HUES64 (cell line): ENCODE data around the gene SCD5.

ENCODE experiments used
- H3K27ac ChIP-seq: 2 replicates; pipeline ENCODE4 v1.7.0; 2013; ENCODE audit warnings: low read depth, low read length, inconsistent platforms
- H3K27me3 ChIP-seq: 2 replicates; pipeline ENCODE4 v1.6.1; 2013; ENCODE audit warnings: mild to moderate bottlenecking, low read length; ENCODE audit not compliant: insufficient read depth
- H3K36me3 ChIP-seq: 2 replicates; pipeline ENCODE4 v1.6.1; 2013; ENCODE audit warnings: mild to moderate bottlenecking, low read length; ENCODE audit not compliant: insufficient read depth
- H3K4me1 ChIP-seq: 2 replicates; pipeline ENCODE4 v1.6.1; 2013; ENCODE audit warnings: mild to moderate bottlenecking, low read length, moderate library complexity; ENCODE audit not compliant: insufficient read depth
- H3K4me3 ChIP-seq: 2 replicates; pipeline ENCODE4 v1.5.1; 2013; ENCODE audit warnings: mild to moderate bottlenecking, low read length, moderate library complexity
- H3K9ac ChIP-seq: 2 replicates; pipeline ENCODE4 v1.6.1; 2013; ENCODE audit warnings: mild to moderate bottlenecking, low read depth, low read length
- H3K9me3 ChIP-seq: 2 replicates; pipeline ENCODE4 v1.6.1; 2013; ENCODE audit warnings: low read depth, low read length; ENCODE audit not compliant: insufficient read depth
- WGBS: fragments of 150-250, 120-280 bp; methylation state at CpG from one replicate; pipeline ENCODE4 v1.1.7; 2013; ENCODE audit warnings: missing lambda C conversion rate; 5-methylcytosine and 5-hydroxymethylcytosine counted together

The SCD5 gene

DNA sequence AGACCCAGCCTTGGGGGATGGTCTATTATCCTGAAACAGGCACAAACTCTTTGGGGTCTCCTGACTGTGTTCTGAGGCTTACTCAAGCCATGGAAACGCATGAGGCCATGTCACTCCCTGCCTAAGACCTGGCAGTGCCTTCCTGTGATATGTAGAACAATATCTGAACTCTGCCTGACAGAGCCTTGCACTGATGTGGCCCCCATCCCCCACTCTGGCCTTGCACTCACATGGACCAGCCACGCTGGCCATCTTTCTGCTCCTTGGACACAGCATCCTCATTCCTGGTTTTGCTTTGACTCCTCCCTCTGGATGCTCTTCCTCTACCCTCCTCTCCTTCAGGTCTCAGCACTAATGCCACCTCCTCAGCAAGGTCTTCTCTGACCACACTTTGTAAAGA lies 100.2 kb downstream of the SCD5 start:
- Histone ChIP-seq H3K9me3 (no peaks in the 10 kb centered on the region), H3K9ac (no peak overlapping the region), H3K27ac (no peak overlapping the region), H3K4me3 (no peak overlapping the region), H3K27me3 (no peaks in the 10 kb centered on the region), H3K36me3 (no peaks in the 10 kb centered on the region), H3K4me1 (peaks cover 10% of the 10 kb centered on the region; the same call in 1 of the 2 replicates)
- WGBS = 90% methylated on average over 2 of the region's 2 CpGs

GRCh38 chr4:82697561-82697960 lies 101.0 kb downstream of the SCD5 start:
- no peak overlapping the region for H3K9ac ChIP-seq
- H3K9me3 ChIP-seq = no peaks in the 10 kb centered on the region
- peaks cover 10% of the 10 kb centered on the region; the same call in 1 of the 2 replicates for H3K4me1 ChIP-seq
- H3K27me3 ChIP-seq = no peaks in the 10 kb centered on the region
- no peak overlapping the region for H3K27ac ChIP-seq
- H3K36me3 ChIP-seq = no peaks in the 10 kb centered on the region
- WGBS = 36% methylated on average over 8 of the region's 8 CpGs
- no peak overlapping the region for H3K4me3 ChIP-seq

DNA sequence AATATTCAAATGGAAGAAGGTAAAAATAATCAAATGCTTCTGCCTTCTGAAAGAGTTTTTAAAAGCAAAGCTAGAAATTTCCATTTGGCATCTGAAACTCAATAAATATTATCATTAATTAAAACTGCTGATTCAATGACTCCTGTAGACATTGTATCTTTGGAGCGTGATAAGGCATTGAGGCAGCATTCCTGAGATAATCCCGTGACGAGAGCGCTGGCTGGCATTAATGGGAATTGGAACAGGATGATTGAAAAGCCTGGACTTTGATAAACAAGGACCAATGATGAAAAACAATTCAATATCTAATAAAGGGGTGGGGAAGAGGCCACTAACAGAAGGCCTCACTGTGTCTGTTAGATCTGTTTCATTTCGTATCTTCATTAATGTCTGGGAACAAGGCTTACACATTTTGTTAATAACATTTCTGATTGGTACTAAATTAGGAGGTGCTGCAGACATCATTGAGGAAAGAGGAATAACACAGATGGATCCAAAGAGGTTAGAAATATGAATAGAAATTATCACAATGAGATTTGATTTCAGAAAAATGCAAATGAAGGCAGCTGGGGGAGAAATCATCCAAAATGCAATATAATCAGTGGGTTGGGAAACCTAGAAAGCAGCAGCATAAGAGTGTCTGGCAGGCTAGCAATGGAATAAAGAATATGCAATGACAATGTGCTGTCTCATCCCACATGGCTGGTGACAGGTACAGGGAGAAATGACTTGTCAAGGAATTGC lies 102.3 kb downstream of the SCD5 start:
- WGBS = 85% methylated on average over 5 of the region's 5 CpGs
- Histone ChIP-seq H3K9ac (no peak overlapping the region), H3K36me3 (no peaks in the 10 kb centered on the region), H3K27ac (no peak overlapping the region), H3K9me3 (no peaks in the 10 kb centered on the region), H3K27me3 (no peaks in the 10 kb centered on the region), H3K4me3 (no peak overlapping the region), H3K4me1 (peaks cover 10% of the 10 kb centered on the region; the same call in 1 of the 2 replicates)

DNA sequence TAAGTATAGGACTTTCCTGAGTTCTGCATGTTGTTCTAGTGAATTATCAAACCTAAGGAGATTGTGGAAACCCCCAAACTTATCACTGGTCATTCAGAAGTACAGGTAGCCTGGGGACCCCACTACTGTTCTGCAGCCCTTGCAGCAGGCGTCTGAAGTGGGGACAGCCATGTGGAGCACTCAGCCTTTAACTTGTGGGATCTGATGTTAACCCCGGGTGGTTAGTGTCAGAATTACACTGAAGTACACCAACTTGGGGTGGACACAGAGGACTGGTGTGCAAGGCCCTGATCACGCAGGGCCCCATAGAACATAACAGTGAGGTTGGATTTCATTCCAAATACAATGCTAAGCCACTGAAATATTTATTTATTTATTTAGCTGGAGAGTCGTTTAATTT lies 103.7 kb downstream of the SCD5 start:
- Histone ChIP-seq H3K9me3 (no peaks in the 10 kb centered on the region), H3K4me1 (peaks cover 10% of the 10 kb centered on the region; the same call in 1 of the 2 replicates), H3K9ac (no peak overlapping the region), H3K27ac (no peak overlapping the region), H3K36me3 (no peaks in the 10 kb centered on the region), H3K27me3 (no peaks in the 10 kb centered on the region), H3K4me3 (no peak overlapping the region)
- 90% methylated on average over 4 of the region's 4 CpGs for WGBS

DNA sequence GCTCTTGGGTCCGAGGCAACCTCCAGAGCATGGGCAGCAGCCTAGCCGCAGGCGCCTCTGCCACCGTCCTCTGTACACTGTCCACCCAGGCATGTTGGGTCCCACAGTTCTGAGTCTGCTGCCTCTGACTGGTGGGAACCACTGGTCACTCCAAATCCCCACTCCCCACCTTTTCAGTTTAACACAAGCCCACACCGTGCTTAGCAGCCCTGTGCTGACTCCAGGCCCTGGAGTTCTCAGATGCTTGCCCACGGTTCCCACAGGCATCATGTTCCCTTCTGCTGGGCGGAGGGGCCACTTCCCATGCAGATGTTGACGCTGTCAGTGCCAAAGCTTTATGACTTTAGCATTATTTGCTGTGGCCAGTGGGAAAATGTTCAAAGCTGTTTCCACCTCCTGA lies 104.5 kb downstream of the SCD5 start:
- Histone ChIP-seq H3K9ac (no peak overlapping the region), H3K4me1 (peaks cover 10% of the 10 kb centered on the region; the same call in 1 of the 2 replicates), H3K27ac (no peak overlapping the region), H3K27me3 (no peaks in the 10 kb centered on the region), H3K4me3 (no peak overlapping the region), H3K9me3 (no peaks in the 10 kb centered on the region), H3K36me3 (no peaks in the 10 kb centered on the region)
- 88% methylated on average over 8 of the region's 8 CpGs for WGBS

- no peak overlapping the region for H3K27ac ChIP-seq
- H3K9ac ChIP-seq = no peak overlapping the region
- 0 out of 2 replicates have a peak, but pooled peaks cover 3% of the 10 kb centered on the region for H3K4me1 ChIP-seq
- H3K27me3 ChIP-seq = no peaks in the 10 kb centered on the region
- 95% methylated on average over 18 of the region's 18 CpGs for WGBS
- no peak overlapping the region for H3K4me3 ChIP-seq
- H3K36me3 ChIP-seq = no peaks in the 10 kb centered on the region
- H3K9me3 ChIP-seq = no peaks in the 10 kb centered on the region
Observed at GRCh38 chr4:82692101-82692780, 106.4 kb downstream of the SCD5 start.

- Histone ChIP-seq H3K36me3 (no peaks in the 10 kb centered on the region), H3K4me1 (no peaks in the 10 kb centered on the region), H3K27me3 (no peaks in the 10 kb centered on the region), H3K9me3 (no peaks in the 10 kb centered on the region), H3K27ac (no peak overlapping the region), H3K9ac (no peak overlapping the region), H3K4me3 (no peak overlapping the region)
- WGBS = 92% methylated on average over 2 of the region's 2 CpGs
Observed at GRCh38 chr4:82691431-82691830, 107.2 kb downstream of the SCD5 start.

- Histone ChIP-seq H3K36me3 (no peaks in the 10 kb centered on the region), H3K4me3 (no peak overlapping the region), H3K4me1 (no peaks in the 10 kb centered on the region), H3K9me3 (no peaks in the 10 kb centered on the region), H3K9ac (no peak overlapping the region), H3K27me3 (no peaks in the 10 kb centered on the region), H3K27ac (no peak overlapping the region)
- 96% methylated on average over 6 of the region's 6 CpGs for WGBS
Observed at GRCh38 chr4:82688091-82688795, 110.4 kb downstream of the SCD5 start.

GRCh38 chr4:82687531-82687930 lies 111.1 kb downstream of the SCD5 start:
- H3K27ac ChIP-seq = no peak overlapping the region
- 91% methylated on average over 6 of the region's 6 CpGs for WGBS
- no peak overlapping the region for H3K4me3 ChIP-seq
- no peaks in the 10 kb centered on the region for H3K36me3 ChIP-seq
- H3K4me1 ChIP-seq = no peaks in the 10 kb centered on the region
- H3K27me3 ChIP-seq = no peaks in the 10 kb centered on the region
- H3K9ac ChIP-seq = no peak overlapping the region
- no peaks in the 10 kb centered on the region for H3K9me3 ChIP-seq

DNA sequence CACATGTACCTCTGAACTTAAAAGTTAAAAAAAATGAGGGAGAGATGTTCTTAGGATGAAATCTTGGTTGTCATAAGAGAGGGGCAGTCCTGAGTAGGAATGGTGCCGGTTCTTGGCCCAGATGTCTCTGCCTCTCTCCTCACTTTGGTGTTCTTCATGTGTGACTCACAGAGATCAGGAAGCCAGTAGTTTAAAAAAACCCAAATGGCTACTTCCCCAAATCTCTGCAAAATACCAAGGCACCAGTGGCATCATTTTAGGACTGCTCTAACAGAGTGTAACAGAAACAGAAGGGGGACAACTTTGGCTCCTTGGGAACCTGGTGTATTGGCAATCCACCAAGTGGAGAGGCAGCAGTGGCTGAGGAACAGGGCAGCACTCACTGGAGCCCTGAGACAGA lies 116.8 kb downstream of the SCD5 start:
- Histone ChIP-seq H3K9me3 (no peaks in the 10 kb centered on the region), H3K9ac (no peak overlapping the region), H3K27ac (no peak overlapping the region), H3K4me1 (no peaks in the 10 kb centered on the region), H3K4me3 (no peak overlapping the region), H3K27me3 (no peaks in the 10 kb centered on the region), H3K36me3 (no peaks in the 10 kb centered on the region)
- WGBS = 94% methylated on average over 1 of the region's 1 CpG

DNA sequence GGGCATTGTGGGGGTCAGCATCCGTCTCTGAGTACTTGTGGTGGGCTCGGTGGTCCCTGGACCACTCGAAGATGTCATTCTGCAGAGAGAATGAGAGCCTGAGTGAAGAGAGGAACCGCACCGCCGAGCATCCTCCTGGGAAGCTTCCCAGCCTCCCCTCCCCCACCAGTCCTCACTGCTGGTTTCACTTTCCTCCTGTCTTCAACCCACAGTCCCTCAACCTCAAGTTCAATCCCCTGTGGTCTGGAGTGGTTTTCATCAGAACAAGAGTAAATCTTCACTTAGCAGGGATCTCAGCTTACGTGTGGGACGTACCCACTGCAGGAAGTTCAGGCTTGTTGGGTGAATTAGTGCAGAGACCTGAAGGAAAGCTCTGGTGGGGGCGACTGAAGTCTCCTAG lies 117.8 kb downstream of the SCD5 start:
- H3K27ac ChIP-seq = no peak overlapping the region
- H3K9me3 ChIP-seq = no peaks in the 10 kb centered on the region
- H3K4me1 ChIP-seq = no peaks in the 10 kb centered on the region
- no peak overlapping the region for H3K4me3 ChIP-seq
- no peaks in the 10 kb centered on the region for H3K36me3 ChIP-seq
- no peak overlapping the region for H3K9ac ChIP-seq
- 89% methylated on average over 9 of the region's 9 CpGs for WGBS
- H3K27me3 ChIP-seq = no peaks in the 10 kb centered on the region
